HUES6 (cell line): ENCODE measurements around the gene SLC22A14.
"Not testable (repeated sequence)": the region's sequence is repeated elsewhere in the genome, so short reads cannot be mapped to it uniquely, and the experiment has no call there.

Source experiments
- H3K27ac ChIP-seq: 2 replicates; pipeline ENCODE4 v1.7.0; 2013; ENCODE audit warnings: low read depth, mild to moderate bottlenecking, low read length, inconsistent platforms
- H3K27me3 ChIP-seq: 2 replicates; pipeline ENCODE4 v1.6.1; 2013; ENCODE audit warnings: low read length; ENCODE audit not compliant: control insufficient read depth, insufficient read depth
- H3K36me3 ChIP-seq: 2 replicates; pipeline ENCODE4 v1.6.1; 2013; ENCODE audit warnings: low read length; ENCODE audit not compliant: control insufficient read depth, insufficient read depth
- H3K4me1 ChIP-seq: 2 replicates; pipeline ENCODE4 v1.6.1; 2013; ENCODE audit warnings: low read length; ENCODE audit not compliant: control insufficient read depth, insufficient read depth
- H3K4me3 ChIP-seq: 2 replicates; pipeline ENCODE4 v1.5.1; 2013; ENCODE audit warnings: low read depth, low read length
- H3K9ac ChIP-seq: one replicate; pipeline ENCODE4 v1.6.1; 2013; ENCODE audit warnings: mild to moderate bottlenecking, low read length
- H3K9me3 ChIP-seq: 2 replicates; pipeline ENCODE4 v1.6.1; 2013; ENCODE audit warnings: low read depth, low read length; ENCODE audit not compliant: control insufficient read depth, insufficient read depth

SLC22A14 gene, protein sequence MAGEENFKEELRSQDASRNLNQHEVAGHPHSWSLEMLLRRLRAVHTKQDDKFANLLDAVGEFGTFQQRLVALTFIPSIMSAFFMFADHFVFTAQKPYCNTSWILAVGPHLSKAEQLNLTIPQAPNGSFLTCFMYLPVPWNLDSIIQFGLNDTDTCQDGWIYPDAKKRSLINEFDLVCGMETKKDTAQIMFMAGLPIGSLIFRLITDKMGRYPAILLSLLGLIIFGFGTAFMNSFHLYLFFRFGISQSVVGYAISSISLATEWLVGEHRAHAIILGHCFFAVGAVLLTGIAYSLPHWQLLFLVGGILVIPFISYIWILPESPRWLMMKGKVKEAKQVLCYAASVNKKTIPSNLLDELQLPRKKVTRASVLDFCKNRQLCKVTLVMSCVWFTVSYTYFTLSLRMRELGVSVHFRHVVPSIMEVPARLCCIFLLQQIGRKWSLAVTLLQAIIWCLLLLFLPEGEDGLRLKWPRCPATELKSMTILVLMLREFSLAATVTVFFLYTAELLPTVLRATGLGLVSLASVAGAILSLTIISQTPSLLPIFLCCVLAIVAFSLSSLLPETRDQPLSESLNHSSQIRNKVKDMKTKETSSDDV

DNA sequence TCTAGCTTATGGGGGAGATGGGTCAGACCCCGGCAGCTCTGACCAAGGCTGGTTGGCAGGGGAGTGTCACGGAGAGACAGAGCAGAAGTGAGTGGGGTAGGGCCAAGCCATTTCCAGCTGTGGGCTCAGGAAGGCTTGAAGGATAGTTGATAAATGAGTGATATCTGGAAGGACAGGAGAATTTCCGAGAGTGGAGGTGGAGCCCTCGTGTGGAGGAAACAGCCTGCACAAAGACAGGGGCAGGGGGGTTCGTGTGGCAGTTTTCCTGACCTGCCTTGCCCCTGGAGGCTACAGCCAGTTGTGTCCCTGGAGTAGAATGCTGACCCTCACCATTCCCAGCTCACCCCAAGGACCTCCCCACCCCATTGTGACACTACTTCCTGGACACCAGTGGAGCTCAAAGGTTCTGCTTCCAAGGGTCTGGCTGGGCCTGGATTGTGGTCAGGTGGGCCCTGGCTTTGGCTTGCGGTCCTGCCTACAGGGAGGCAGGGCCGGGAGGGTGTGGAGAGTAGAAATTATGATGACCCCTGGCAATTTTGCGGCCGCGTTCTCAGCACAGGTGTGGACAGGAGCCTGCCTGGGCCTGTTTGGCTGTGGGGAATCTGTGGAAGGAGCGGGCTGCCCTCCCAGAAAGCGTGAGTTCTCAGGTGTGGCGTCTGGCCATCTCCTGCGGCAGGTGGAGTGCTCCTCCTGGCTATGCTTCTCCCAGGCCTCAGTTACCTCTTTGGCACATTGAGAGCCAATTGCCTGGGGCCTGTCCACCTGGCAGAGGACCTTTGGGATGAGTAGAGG, at the start of gene SLC22A14:
TSS of gene SLC22A14 (plus strand) at position 400 of the 792 bp plus-strand sequence. CDS start 23,733 bp downstream, outside the sequence.
- Histone ChIP-seq H3K4me1 (no peaks in the 10 kb centered on the region), H3K9me3 (no peaks in the 10 kb centered on the region), H3K27me3 (no peaks in the 10 kb centered on the region), H3K36me3 (no peaks in the 10 kb centered on the region), H3K9ac (no peak within 1 kb of the TSS), H3K4me3 (no peak within 1 kb of the TSS), H3K27ac (no peak within 1 kb of the TSS)

DNA sequence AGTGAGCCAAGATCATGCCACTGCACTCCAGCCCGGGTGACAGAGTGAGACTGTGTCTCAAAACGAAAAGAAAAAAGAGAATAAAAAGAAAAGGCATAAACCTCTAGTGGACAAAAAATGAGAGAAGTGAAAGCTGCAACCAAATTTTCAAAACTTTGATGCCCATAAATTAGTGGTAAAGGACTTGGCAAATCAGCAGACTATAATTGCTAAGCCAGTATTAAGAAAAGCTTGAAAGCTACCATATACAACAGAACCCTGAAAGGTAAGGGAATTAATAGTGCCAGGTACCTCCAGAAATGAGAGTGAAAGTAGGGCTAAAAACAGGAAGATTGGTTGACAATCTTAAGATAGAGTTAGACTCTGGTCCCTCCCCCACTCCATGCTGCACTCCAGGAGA, 49.4 kb upstream of the SLC22A14 start:
- H3K27me3 ChIP-seq = no peaks in the 10 kb centered on the region
- no peak overlapping the region for H3K4me3 ChIP-seq
- H3K9me3 ChIP-seq = no peaks in the 10 kb centered on the region
- peaks cover 48% of the 10 kb centered on the region for H3K36me3 ChIP-seq
- H3K4me1 ChIP-seq = no peaks in the 10 kb centered on the region
- H3K27ac ChIP-seq = no peak overlapping the region
- no peak overlapping the region for H3K9ac ChIP-seq

DNA sequence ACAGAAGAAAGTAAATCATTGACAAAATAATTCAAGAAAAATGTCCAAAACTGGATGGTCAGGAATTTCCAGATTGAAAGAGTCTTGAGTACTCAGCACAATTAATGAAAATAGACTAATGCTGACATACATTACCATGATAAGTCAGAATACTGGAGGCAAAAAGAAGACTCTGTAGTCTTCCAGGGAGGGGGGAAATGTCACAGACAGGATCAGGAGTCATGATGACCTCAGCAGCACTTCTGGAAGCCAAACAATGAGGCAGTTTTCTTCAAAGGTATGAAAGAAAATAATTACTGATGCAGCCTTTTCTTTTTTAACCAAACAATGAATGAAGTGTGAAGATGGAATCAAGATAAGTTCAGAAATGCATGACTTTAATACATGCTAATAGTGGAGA, 46.6 kb upstream of the SLC22A14 start:
- Histone ChIP-seq H3K27me3 (no peaks in the 10 kb centered on the region), H3K9ac (no peak overlapping the region), H3K9me3 (peaks cover 2% of the 10 kb centered on the region; the same call in 1 of the 2 replicates), H3K27ac (no peak overlapping the region), H3K4me1 (no peaks in the 10 kb centered on the region), H3K4me3 (no peak overlapping the region), H3K36me3 (peaks cover 59% of the 10 kb centered on the region)

DNA sequence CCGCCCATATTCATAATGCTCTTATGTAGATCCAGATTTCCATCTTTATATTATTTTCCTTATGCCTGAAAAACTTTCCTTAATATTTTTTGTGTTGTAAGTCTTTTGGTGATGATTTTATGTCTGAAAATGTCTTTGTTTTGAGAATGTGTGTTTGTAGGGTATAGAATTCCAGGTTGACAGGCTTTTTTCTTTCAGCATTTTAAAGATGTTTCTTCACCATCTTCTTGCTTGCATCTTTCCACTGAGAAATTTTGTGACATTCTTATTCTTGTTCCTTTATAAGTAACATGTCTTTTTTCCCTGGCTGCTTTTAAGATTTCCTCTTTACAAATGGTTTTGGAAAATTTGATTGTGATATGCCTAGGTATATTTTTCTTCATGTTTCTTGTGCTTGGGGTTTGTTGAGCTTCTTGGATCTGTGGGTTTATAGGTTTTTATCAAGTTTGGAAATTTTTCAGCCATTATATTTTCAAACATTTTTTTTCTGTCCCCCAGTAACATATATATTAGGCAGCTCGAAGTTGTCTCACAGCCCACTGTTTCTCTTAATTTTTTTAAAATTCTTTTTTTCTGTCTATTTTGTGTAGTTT, 43.6 kb upstream of the SLC22A14 start:
- Histone ChIP-seq H3K9me3 (peaks cover 2% of the 10 kb centered on the region; the same call in 1 of the 2 replicates), H3K4me1 (no peaks in the 10 kb centered on the region), H3K27me3 (no peaks in the 10 kb centered on the region), H3K9ac (no peak overlapping the region), H3K27ac (no peak overlapping the region), H3K4me3 (no peak overlapping the region), H3K36me3 (peaks cover 64% of the 10 kb centered on the region)

DNA sequence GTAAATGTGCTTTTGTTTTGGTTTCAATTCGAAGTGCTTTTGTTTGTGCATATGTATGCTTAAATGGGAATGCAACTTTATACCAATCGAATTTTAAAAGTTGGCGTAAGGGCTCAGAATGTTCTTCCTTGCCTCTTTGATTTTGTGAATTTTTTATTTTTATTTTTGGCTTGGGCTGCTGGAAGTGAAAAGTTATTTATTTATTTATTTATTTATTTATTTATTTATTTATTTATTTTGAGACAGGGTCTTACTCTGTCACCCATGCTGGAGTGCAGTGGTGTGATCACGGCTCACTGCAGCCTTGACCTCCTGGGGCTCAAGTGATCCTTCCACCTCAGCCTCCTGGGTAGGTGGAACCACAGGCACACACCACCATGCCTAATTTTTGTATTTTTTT, 39.3 kb upstream of the SLC22A14 start:
- H3K27me3 ChIP-seq, H3K4me3 ChIP-seq, H3K27ac ChIP-seq, H3K9ac ChIP-seq, H3K4me1 ChIP-seq, H3K9me3 ChIP-seq: not testable (repeated sequence)
- peaks cover 63% of the 10 kb centered on the region for H3K36me3 ChIP-seq

DNA sequence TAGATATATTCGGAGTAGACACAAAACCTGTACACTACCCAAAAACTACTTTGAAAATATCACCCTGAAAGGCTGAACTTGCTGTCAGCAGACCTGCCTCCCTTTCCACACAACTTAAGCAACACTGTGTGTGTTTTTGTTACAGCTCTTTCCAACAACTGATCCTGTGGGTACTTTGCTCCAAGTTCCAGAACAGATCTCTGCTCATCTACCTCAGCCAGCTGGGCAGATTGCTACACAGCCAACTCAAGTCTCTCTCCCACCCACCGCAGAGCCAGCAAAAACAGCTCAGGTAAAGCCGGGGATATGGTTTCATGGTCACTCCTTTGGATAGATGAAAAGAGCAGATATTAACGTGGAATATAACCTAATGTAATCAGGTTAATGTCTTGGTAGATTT, 36.2 kb upstream of the SLC22A14 start:
- Histone ChIP-seq H3K9me3 (no peaks in the 10 kb centered on the region), H3K36me3 (peaks cover 67% of the 10 kb centered on the region), H3K4me3 (no peak overlapping the region), H3K27me3 (no peaks in the 10 kb centered on the region), H3K27ac (no peak overlapping the region), H3K9ac (no peak overlapping the region), H3K4me1 (no peaks in the 10 kb centered on the region)

DNA sequence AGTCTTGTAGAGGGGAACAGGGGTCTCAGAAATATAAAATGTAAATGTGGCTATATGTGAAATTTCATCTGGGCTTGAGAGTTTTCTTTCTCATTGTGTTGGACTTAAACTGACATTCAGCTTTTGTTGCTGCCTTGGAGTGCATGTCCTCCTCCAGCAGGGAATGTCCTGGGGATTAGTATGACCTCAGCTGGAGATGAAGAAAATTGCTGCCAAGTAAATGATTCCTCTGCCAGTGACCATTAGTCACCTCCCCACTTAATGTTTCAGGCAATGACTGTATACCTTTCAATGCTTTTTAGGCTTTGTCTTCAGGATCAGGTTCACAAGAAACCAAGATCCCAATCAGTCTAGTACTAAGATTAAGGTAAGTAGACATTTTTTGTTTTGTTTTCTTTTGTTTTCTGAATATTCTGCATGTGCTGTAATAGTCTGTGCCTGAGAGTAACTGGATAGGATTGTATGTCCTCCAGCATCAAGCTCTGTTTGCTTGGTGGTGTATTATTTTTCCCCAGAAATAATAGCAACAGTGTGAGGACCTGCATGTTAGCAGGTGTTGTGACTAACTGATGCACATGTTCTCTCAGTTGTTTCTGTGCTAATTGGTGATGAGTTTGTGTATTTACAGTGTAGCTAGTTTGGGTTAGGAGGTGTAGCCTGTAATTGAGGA, 34.6 kb upstream of the SLC22A14 start:
- no peak overlapping the region for H3K9ac ChIP-seq
- H3K4me1 ChIP-seq = no peaks in the 10 kb centered on the region
- no peak overlapping the region for H3K27ac ChIP-seq
- no peaks in the 10 kb centered on the region for H3K27me3 ChIP-seq
- H3K4me3 ChIP-seq = no peak overlapping the region
- no peaks in the 10 kb centered on the region for H3K9me3 ChIP-seq
- H3K36me3 ChIP-seq = peaks cover 77% of the 10 kb centered on the region

DNA sequence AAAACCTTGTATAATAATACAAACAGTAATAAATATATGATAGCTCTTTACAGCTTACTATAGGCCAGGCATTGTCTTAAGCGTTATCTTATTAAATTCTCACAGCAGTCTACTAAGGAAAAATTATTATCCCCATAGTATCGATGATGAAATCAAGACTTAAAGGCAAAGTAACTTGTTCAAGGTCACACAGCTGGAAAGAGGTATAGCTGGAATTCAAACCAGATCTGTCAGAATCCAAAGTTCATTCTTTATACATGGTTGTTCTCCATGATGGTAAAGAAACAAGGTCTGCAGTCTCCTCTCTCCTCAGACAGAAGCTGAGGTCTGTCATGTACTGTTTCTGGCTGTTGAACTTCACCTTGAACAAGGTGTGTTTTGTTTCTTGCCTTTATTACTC, 31.9 kb upstream of the SLC22A14 start:
- Histone ChIP-seq H3K27me3 (no peaks in the 10 kb centered on the region), H3K27ac (no peak overlapping the region), H3K4me3 (no peak overlapping the region), H3K4me1 (no peaks in the 10 kb centered on the region), H3K9ac (no peak overlapping the region), H3K9me3 (no peaks in the 10 kb centered on the region), H3K36me3 (peaks cover 91% of the 10 kb centered on the region)

DNA sequence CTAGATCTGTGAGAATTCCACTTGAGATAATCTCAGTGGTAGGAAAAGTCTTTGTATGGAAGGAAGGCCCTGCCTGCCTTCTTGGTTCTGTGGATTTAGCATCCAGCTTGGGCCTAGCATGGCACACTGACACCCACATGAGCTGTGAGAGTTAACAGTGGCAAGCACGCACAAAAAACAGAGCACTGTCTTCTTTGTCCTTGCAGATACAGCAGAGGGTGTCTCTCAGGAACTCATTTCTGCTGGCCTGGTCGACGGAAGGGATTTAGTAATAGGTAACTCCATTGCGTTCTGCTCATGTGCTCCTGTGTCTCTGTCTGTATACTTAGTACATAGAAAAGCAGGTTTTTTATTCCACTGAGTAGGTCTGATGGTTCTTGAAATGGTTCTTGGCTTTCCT, 30.9 kb upstream of the SLC22A14 start:
- H3K4me3 ChIP-seq = no peak overlapping the region
- no peak overlapping the region for H3K9ac ChIP-seq
- no peaks in the 10 kb centered on the region for H3K9me3 ChIP-seq
- no peaks in the 10 kb centered on the region for H3K4me1 ChIP-seq
- peaks cover 87% of the 10 kb centered on the region for H3K36me3 ChIP-seq
- no peaks in the 10 kb centered on the region for H3K27me3 ChIP-seq
- no peak overlapping the region for H3K27ac ChIP-seq

DNA sequence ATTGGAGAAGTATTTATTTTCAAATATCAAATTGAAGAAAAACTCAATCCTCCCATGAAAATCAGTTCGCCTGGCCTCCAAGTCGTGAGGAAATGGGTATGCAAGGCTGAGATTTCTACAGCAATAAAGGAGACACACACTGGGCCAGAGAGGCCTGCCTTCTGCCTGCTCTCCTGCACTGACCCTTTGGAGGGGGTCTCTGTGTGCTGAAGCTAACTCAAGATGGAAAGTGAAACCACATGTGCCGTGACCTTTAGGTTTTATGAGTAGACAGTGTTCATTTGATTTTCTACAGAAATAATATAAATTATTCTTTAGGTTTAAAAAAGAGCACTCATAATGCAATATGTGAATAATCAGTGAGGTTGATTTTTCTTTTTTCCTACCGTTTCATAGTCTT, 28.4 kb upstream of the SLC22A14 start:
- peaks cover 69% of the 10 kb centered on the region for H3K36me3 ChIP-seq
- no peaks in the 10 kb centered on the region for H3K4me1 ChIP-seq
- H3K27ac ChIP-seq = no peak overlapping the region
- no peaks in the 10 kb centered on the region for H3K27me3 ChIP-seq
- H3K9me3 ChIP-seq = no peaks in the 10 kb centered on the region
- H3K4me3 ChIP-seq = no peak overlapping the region
- H3K9ac ChIP-seq = no peak overlapping the region
